GM13976 (cell line): ENCODE measurements around the gene PTPRH.
"Not testable (repeated sequence)": the region's sequence is repeated elsewhere in the genome, so short reads cannot be mapped to it uniquely, and the experiment has no call there.

ENCODE experiments used
- DNase-seq: peaks from one replicate; pipeline ENCODE4 v3.0.0; 2012; ENCODE audit warnings: low spot score
- CTCF ChIP-seq: IDR thresholded peaks from 2 replicates; pipeline ENCODE4 v1.5.1; 2012; ENCODE audit warnings: borderline replicate concordance, mild to moderate bottlenecking; ENCODE audit not compliant: insufficient read depth; ENCODE audit errors: extremely low read depth, missing control alignments, control extremely low read depth
- in situ Hi-C: fragments of 300-500 bp; cut with MboI; formaldehyde crosslinking; loops from one replicate; pipeline ENCODE4 v1.12.0; 2022; ENCODE audit warnings: low sequenced_read_pairs, mixed read lengths, inconsistent platforms; ENCODE audit not compliant: unreplicated experiment

The PTPRH gene

GRCh38 chr19:55209693-55210472 is 582 bp upstream of the PTPRH start:
- in situ Hi-C loops = no loop called here
- no peak for TF ChIP-seq CTCF
- no peak for DNase-seq

GRCh38 chr19:55206664-55207500 is 2.4 kb downstream of the PTPRH start:
- in situ Hi-C loops = no loop called here
- no peak for TF ChIP-seq CTCF
- DNase-seq = peak; percentile 75

GRCh38 chr19:55202199-55202598 is 7.1 kb downstream of the PTPRH start:
- in situ Hi-C loops, DNase-seq: not testable (repeated sequence)

- TF ChIP-seq CTCF = no peak
- DNase-seq = no peak
- in situ Hi-C loops = no loop called here
Measured at GRCh38 chr19:55199620-55200204, 9.6 kb downstream of the PTPRH start.

- DNase-seq = no peak
- TF ChIP-seq CTCF = no peak
- in situ Hi-C loops = no loop called here
Measured at GRCh38 chr19:55198651-55199050, 10.7 kb downstream of the PTPRH start.

GRCh38 chr19:55197528-55197927 is 11.8 kb downstream of the PTPRH start:
- in situ Hi-C loops = no loop called here
- DNase-seq = no peak
- no peak for TF ChIP-seq CTCF
